ENCODE data around the gene KLK13.

KLK13 gene

GRCh38 chr19:51107406-51108065, 42.6 kb upstream of the KLK13 start:
- no peak for DNase-seq (ENCODE audit: low spot score)
- in situ Hi-C loops (cut with MboI; ENCODE audit: low sequenced_read_pairs, unreplicated experiment) = no loop called here
- TF ChIP-seq CTCF (IDR thresholded peaks at IDR 0.05; ENCODE audit: borderline replicate concordance, control extremely low read depth, extremely low read depth, insufficient read depth, missing control alignments) = no peak

DNA sequence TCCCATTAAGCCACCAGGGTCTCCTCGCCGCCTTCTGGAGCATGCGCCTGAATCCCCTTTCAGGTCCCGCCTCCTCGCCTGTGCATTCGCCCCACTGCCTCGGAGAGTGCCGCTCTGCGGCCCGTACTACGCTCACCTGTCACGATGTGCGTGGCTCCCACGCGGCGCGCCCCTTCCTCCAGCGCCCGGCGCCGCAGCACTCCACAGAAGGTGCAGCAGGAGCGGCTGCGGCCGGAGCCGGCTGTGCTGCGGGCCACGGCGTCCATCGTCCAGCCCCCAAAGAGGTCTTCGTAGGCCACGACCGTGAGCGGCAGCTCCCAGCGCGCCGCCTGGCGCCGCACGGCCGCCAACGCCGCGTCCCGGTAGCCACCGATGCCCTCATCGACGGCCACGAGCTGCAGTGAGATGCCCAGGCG, 39.0 kb upstream of the KLK13 start:
- in situ Hi-C loops (cut with MboI; ENCODE audit: low sequenced_read_pairs, unreplicated experiment) = no loop called here
- DNase-seq (ENCODE audit: low spot score) = no peak
- no peak for TF ChIP-seq CTCF (IDR thresholded peaks at IDR 0.05; ENCODE audit: borderline replicate concordance, control extremely low read depth, extremely low read depth, insufficient read depth, missing control alignments)

DNA sequence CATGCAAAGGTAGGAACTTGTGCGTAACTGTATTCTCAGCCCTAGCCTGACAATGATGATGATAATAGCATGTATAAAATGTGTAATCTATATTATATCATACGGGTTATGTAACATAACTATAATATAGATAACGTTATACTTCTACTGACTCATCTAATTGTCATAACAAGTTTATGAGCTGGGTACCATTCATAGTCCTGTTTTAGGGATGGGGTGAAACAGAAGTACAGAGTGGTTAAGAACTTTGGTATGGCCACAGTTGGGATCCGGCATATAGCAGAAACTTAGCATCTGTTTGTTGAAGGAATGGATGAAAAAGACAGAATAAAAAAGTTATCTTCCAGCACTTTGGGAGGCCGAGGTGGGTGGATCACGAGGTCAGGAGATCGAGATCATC, 38.1 kb upstream of the KLK13 start:
- TF ChIP-seq CTCF (IDR thresholded peaks at IDR 0.05; ENCODE audit: borderline replicate concordance, control extremely low read depth, extremely low read depth, insufficient read depth, missing control alignments) = no peak
- no peak for DNase-seq (ENCODE audit: low spot score)
- in situ Hi-C loops (cut with MboI; ENCODE audit: low sequenced_read_pairs, unreplicated experiment) = no loop called here

DNA sequence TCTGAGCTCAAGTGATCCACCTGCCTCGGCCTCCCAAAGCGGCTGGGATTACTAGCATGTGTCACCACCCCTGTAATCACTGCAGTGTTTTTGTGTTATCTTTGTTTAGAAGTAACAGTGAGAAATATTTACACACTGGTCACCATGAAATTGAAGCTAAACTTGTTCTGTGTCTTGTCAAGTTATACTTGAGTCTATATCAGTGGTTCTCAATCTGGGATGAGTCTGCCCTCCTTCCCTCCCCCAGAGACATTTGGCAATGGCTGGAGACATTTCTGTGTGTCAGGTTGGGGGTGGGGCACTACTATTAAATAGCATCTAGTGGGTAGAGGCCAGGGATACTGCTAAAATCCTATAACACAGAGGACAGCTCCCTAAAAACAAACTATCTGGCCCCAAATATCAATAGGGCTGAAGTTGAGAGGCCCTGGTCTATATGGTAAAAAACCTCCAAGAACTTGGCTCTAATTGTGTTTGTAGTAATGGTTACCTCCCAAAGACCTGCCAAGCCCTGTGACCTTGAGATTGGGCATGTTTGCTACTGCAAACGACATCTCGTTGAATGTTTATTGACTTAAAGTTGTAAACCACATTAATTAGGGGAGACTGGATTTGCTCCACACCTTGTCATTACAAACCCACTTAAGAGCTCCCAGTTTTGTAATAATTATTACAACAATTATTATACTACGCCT, 36.4 kb upstream of the KLK13 start:
- no peak for DNase-seq (ENCODE audit: low spot score)
- in situ Hi-C loops (cut with MboI; ENCODE audit: low sequenced_read_pairs, unreplicated experiment) = no loop called here
- TF ChIP-seq CTCF (IDR thresholded peaks at IDR 0.05; ENCODE audit: borderline replicate concordance, control extremely low read depth, extremely low read depth, insufficient read depth, missing control alignments) = no peak

DNA sequence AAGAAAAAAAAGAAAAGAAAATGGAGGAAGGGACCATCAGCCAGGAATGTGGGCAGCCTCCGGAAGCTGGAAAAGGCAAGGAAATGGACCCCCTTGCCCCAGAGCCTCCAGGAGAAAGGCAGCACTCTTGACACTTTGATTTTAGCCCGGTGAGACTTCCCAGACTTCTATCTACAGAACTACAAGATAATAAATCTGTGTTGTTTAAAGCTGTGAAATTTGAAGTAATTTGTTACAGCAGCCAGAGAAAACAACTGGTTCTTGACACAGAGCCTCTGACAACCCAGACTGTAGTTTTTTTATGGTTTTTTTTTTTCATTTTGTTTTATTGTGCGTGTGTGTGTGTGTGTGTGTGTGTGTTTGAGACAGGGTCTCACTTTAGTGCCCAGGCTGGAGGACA, 35.7 kb upstream of the KLK13 start:
- in situ Hi-C loops (cut with MboI; ENCODE audit: low sequenced_read_pairs, unreplicated experiment) = no loop called here
- no peak for DNase-seq (ENCODE audit: low spot score)
- TF ChIP-seq CTCF (IDR thresholded peaks at IDR 0.05; ENCODE audit: borderline replicate concordance, control extremely low read depth, extremely low read depth, insufficient read depth, missing control alignments) = no peak

GRCh38 chr19:51099047-51099382, 34.1 kb upstream of the KLK13 start:
- DNase-seq (ENCODE audit: low spot score) = no peak
- no peak for TF ChIP-seq CTCF (IDR thresholded peaks at IDR 0.05; ENCODE audit: borderline replicate concordance, control extremely low read depth, extremely low read depth, insufficient read depth, missing control alignments)
- in situ Hi-C loops (cut with MboI; ENCODE audit: low sequenced_read_pairs, unreplicated experiment) = no loop called here

Measured in GM13976 (cell line).